HG02571 (cell line): ENCODE measurements around the gene CCDC150.

Experiments
- ATAC-seq: cut with Tn5 transposase; IDR thresholded peaks from one replicate; pipeline ENCODE4 v1.9.1; 2021; ENCODE audit warnings: mild to moderate bottlenecking, moderate library complexity; ENCODE audit not compliant: unreplicated experiment

Gene CCDC150

GRCh38 chr2:196758474-196759377 lies 119.2 kb downstream of the CCDC150 start:
- no peak for ATAC-seq

DNA sequence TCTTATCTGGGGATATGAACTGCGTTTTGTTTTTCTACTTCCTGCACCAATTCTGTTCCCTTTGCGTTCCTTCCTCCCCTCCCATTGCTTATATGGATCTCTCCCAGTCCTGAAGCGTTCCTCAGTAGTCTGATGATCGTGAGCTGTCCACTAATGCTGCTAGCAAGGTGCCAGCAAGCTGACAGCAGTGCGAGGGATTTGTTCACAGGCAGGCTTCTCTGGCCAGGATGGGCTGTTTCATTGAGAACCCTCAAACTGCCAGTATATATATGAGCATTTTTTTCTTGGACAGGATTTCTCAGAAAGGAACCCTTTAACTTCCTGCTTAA lies 119.8 kb downstream of the CCDC150 start:
- ATAC-seq, result no peak

DNA sequence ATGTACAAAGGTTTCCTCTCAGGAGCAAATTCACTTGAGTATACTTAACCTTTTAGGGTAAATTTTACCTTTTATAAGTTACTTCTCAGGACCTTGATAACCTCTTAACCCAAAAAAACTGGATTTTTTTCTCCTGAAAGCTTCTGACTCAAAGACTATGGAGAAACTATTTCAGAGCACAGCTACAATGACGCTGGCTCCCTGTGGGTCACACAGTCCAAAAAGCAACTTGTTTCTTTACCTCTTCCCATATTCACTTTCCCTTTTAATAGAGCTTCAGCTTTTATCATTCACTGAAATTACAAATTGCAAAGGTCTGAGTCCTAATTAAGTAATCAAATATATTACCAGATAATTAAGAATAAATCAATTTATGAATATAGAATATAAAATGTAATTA lies 127.6 kb downstream of the CCDC150 start:
- ATAC-seq, result no peak
